Tibial nerve (tissue), 4 donors: ENCODE results near the gene CIAO1. TPM values are rescaled to one million over a fixed set of nuclear protein-coding genes. Genes with fewer than 3 reads are reported as not detected.
A peak's percentile ranks its signal among the peaks of the same experiment; 100 is the strongest.

ENCODE experiments used
- DNase-seq, 2 donors: peaks; one replicate each; pipeline ENCODE4 v3.0.0-alpha.2; 2019; ENCODE audit warnings: low spot score in 2 of 2
- H3K27ac ChIP-seq, 4 donors: fragments of 200-600 bp; sonication (generic) in 3 of 4; one replicate each; pipeline ENCODE4 v1.5.1; 2017 to 2019; ENCODE audit warnings: mild to moderate bottlenecking in 1 of 4
- H3K27me3 ChIP-seq, 2 donors: fragments of 200-600 bp; sonication (generic) in 1 of 2; one replicate each; pipeline versions ENCODE4 v1.5.1 to v1.6.0; 2017 to 2019
- H3K36me3 ChIP-seq, 3 donors: fragments of 200-600 bp; sonication (generic); one replicate each; pipeline ENCODE4 v1.5.1; 2018 to 2019
- H3K4me1 ChIP-seq, 4 donors: fragments of 200-600 bp; sonication (generic) in 3 of 4; one replicate each; pipeline ENCODE4 v1.5.1; 2017 to 2019
- H3K4me3 ChIP-seq, 4 donors: fragments of 200-600 bp; sonication (generic) in 3 of 4; one replicate each; pipeline ENCODE4 v1.5.1; 2017 to 2019; ENCODE audit warnings: mild to moderate bottlenecking in 1 of 4, moderate library complexity in 1 of 4
- H3K9me3 ChIP-seq, 4 donors: fragments of 200-600 bp; sonication (generic) in 3 of 4; one replicate each; pipeline ENCODE4 v1.5.1; 2017 to 2019
- CTCF ChIP-seq, 5 experiments: fragments of 200-600 bp in 3 of 5; fragments of 450-650 bp in 2 of 5; sonication (generic) in 3 of 5; IDR thresholded peaks; one replicate each; pipeline ENCODE4 v1.5.1; 2016 to 2019; ENCODE audit warnings: antibody characterized with exemption in 5 of 5, mild to moderate bottlenecking in 3 of 5, moderate library complexity in 2 of 5
- EP300 ChIP-seq, 2 donors: sonication (generic); formaldehyde crosslinking; IDR thresholded peaks; one replicate each; pipeline ENCODE4 v1.6.1; 2017; ENCODE audit warnings: antibody characterized with exemption in 2 of 2, mild to moderate bottlenecking in 1 of 2
- POLR2A ChIP-seq, 2 donors: fragments of 450-650 bp; IDR thresholded peaks; one replicate each; pipeline ENCODE4 v1.6.1; 2017; ENCODE audit warnings: antibody characterized with exemption in 2 of 2, mild to moderate bottlenecking in 2 of 2, moderate library complexity in 2 of 2
- WGBS, 2 donors: methylation state at CpG; one replicate each; pipeline ENCODE4 v1.1.5; 2018; 5-methylcytosine and 5-hydroxymethylcytosine counted together
- total RNA-seq, 4 donors: library from RNA; depleted of rRNA; stranded (reverse); fragments of >200 nt; gene quantifications; one replicate each; pipeline ENCODE4 v1.1.0, GENCODE V29; 2016

The CIAO1 gene
- total RNA-seq, 4 donors from 2014 or later, result 132 to 172 (median 151) TPM

DNA sequence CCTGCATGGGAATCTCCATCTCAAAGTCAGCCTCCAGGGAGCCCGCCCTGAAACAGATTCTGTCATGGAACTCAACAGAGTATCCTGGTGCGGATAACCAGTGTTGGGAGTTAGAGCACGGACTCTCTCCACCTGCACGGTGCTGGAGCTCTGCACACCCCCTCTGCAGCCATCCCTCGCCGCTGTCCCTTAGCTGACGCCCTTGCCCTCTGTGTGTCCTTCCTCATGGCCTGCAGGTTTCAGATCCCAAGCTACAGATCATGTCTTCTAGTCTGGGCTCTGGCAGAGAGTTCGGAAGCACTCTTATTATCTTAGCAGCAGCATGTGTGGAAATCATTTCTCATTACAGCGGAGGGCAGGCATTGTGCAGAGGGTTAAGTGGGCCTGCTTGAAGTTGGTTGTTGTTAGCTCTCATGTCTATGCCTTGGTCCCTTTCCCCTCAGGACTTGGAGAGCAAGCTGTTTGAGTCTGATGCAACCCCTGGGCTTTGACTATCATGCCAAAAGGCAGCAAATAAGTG, 26.2 kb upstream of the CIAO1 start:
- H3K27ac ChIP-seq, result no peak overlapping the region
- H3K27me3 ChIP-seq, result no peaks in the 10 kb centered on the region
- DNase-seq, result no peak
- H3K36me3 ChIP-seq, result peaks cover 0 to 14% (median 0%) of the 10 kb centered on the region in 3 donors
- H3K9me3 ChIP-seq, result no peaks in the 10 kb centered on the region
- WGBS, 2 donors, result 87 to 94% methylated on average over 8 to 9 of the region's 9 CpGs
- no peak overlapping the region for H3K4me3 ChIP-seq
- no peak for TF ChIP-seq POLR2A (IDR thresholded peaks at IDR 0.05)
- no peak for TF ChIP-seq CTCF (IDR thresholded peaks at IDR 0.05)
- no peak for TF ChIP-seq EP300 (IDR thresholded peaks at IDR 0.05)
- peaks cover 0 to 22% (median 3%) of the 10 kb centered on the region in 4 donors for H3K4me1 ChIP-seq

DNA sequence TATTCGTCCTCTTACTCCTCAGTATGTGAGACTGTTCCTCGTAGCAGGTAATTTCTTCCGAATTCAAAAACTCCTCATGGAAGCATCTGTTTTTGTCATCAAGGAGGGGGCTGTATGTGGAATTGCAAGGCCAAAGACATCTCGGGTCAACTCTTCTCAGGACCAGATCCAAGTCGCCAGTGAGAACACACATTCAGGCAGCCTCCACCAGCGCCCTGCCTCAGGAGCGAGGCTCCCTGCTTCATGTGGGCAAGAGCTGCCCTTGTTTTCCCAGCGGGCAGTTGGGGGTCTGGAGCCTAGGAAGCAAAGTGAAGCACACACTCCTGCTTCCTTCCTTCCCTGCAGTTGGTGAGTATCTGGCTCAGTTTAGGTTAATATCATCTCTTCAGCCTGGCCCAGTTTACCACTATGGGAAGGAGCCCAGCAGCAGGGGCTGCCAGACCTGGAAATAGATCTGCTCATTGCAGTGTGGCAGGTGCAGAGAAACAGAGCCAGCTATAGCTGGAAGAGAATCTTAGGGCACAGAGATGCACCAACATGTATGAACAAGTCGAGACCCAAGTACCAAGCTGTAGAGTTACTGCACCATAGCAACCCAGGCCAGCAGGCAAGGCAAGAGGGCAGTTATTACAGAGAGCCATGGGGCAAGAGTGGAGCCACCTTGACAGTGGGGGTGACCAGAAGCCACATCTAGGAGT, 25.5 kb upstream of the CIAO1 start:
- DNase-seq, result no peak
- peaks cover 0 to 22% (median 3%) of the 10 kb centered on the region in 4 donors for H3K4me1 ChIP-seq
- TF ChIP-seq POLR2A (IDR thresholded peaks at IDR 0.05), result no peak
- no peak for TF ChIP-seq CTCF (IDR thresholded peaks at IDR 0.05)
- TF ChIP-seq EP300 (IDR thresholded peaks at IDR 0.05), result no peak
- no peak overlapping the region for H3K4me3 ChIP-seq
- H3K27ac ChIP-seq, result peak overlapping the region in 1 of 4 donors; percentile 95
- H3K27me3 ChIP-seq, result no peaks in the 10 kb centered on the region
- H3K9me3 ChIP-seq, result no peaks in the 10 kb centered on the region
- 87 to 88% methylated on average over 9 of the region's 9 CpGs for WGBS, 2 donors
- H3K36me3 ChIP-seq, result peaks cover 0 to 14% (median 0%) of the 10 kb centered on the region in 3 donors

- Histone ChIP-seq H3K36me3 (peaks cover 0 to 14% (median 0%) of the 10 kb centered on the region in 3 donors), H3K9me3 (no peaks in the 10 kb centered on the region), H3K4me1 (peaks cover 0 to 24% (median 5%) of the 10 kb centered on the region in 4 donors), H3K27ac (peak overlapping the region in 3 of 4 donors; percentile 78 to 95 (median 81)), H3K27me3 (no peaks in the 10 kb centered on the region), H3K4me3 (no peak overlapping the region)
- 81 to 83% methylated on average over 2 of the region's 2 CpGs for WGBS, 2 donors
- DNase-seq, result no peak
- TF ChIP-seq POLR2A (IDR thresholded peaks at IDR 0.05) (no peak), CTCF (IDR thresholded peaks at IDR 0.05) (no peak), EP300 (IDR thresholded peaks at IDR 0.05) (no peak)
Measured at GRCh38 chr2:96241227-96241626, 24.8 kb upstream of the CIAO1 start.

GRCh38 chr2:96241900-96242611, 24.0 kb upstream of the CIAO1 start:
- Histone ChIP-seq H3K4me3 (no peak overlapping the region), H3K9me3 (no peaks in the 10 kb centered on the region), H3K27ac (peak overlapping the region; percentile 51 to 95 (median 80)), H3K36me3 (peaks cover 0 to 14% (median 0%) of the 10 kb centered on the region in 3 donors), H3K4me1 (peaks cover 0 to 32% (median 5%) of the 10 kb centered on the region in 4 donors), H3K27me3 (no peaks in the 10 kb centered on the region)
- TF ChIP-seq CTCF (IDR thresholded peaks at IDR 0.05) (no peak), POLR2A (IDR thresholded peaks at IDR 0.05) (no peak), EP300 (IDR thresholded peaks at IDR 0.05) (peak; percentile 23 to 71)
- WGBS, 2 donors, result 48 to 56% methylated on average over 5 of the region's 5 CpGs
- DNase-seq, result peak in 1 of 2 donors; percentile 40

DNA sequence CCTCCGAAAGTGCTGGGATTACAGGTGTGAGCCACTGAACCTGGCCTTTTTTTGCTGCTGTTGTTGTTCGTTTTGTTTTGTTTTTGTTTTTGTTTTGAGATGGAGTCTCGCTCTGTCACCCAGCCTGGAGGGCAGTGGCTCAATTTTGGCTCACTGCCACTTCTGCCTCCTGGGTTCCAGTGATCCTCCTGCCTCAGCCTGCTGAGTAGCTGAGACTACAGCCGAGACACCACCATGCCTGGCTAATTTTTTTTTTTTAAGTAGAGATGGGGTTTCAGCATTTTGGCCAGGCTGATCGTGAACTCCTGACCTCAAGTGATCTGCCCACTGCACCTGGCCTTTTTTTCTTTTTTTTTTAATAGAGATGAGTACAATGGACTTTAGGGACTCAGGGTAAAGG, 22.2 kb upstream of the CIAO1 start:
- WGBS, 2 donors, result 86 to 91% methylated on average over 5 of the region's 5 CpGs
- H3K4me3 ChIP-seq, result no peak overlapping the region
- no peak for DNase-seq
- peaks cover 0 to 14% (median 0%) of the 10 kb centered on the region in 3 donors for H3K36me3 ChIP-seq
- no peak overlapping the region for H3K27ac ChIP-seq
- no peak for TF ChIP-seq CTCF (IDR thresholded peaks at IDR 0.05)
- H3K27me3 ChIP-seq, result no peaks in the 10 kb centered on the region
- H3K9me3 ChIP-seq, result no peaks in the 10 kb centered on the region
- peaks cover 0 to 42% (median 5%) of the 10 kb centered on the region in 4 donors for H3K4me1 ChIP-seq
